Measurements from ENCODE around the gene CAPN2.

CAPN2 gene

DNA sequence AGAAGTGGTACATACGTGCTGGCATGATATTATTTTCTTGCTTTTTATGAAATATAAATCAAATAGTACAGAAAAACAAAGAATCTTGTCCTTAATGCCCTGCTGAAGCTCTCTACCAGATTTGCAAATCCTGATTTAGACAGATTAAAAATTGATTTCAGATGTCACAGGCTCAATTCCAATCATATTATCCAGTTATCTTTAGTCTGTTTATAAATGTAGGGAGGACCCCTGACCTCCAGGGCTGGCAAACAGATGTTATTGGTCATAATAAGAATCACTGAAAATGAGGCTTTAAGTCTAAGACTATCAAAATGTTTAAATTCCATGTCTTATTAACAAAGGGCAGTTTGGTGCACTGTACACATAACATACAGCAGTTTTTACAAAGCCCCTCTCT, 71.3 kb downstream of the CAPN2 start:
- Histone ChIP-seq H3K27ac (replicated peaks; ENCODE audit: low read length) (no peak overlapping the region), H3K4me1 (ENCODE audit: control insufficient read depth in 2 of 2, insufficient read depth in 1 of 2, low read depth in 1 of 2, low read length in 2 of 2) (peaks cover 2 to 8% of the 10 kb centered on the region in 2 donors), H2AFZ (ENCODE audit: low read length) (no peak overlapping the region), H2BK120ac (ENCODE audit: low read depth, low read length) (no peak overlapping the region), H3K18ac (ENCODE audit: low read length) (no peak overlapping the region), H3K23ac (ENCODE audit: low read depth, low read length, poor library complexity) (no peak overlapping the region), H3K27me3 (ENCODE audit: control insufficient read depth in 3 of 3, insufficient read depth in 3 of 3, low read depth in 1 of 3, low read length in 3 of 3) (no peaks in the 10 kb centered on the region), H2BK5ac (ENCODE audit: low read length) (no peak overlapping the region), H2AK5ac (ENCODE audit: low read depth, low read length) (no peak overlapping the region), H3K4me3 (ENCODE audit: low read length in 2 of 2) (no peak overlapping the region), H3K9me3 (replicated peaks in 1 of 2; ENCODE audit: control insufficient read depth in 2 of 2, insufficient read depth in 1 of 2, low read depth in 1 of 2, low read length in 2 of 2) (no peaks in the 10 kb centered on the region), H2BK15ac (ENCODE audit: low read length) (no peak overlapping the region), H3K36me3 (replicated peaks in 1 of 2; ENCODE audit: control insufficient read depth in 2 of 2, insufficient read depth in 2 of 2, low read length in 2 of 2) (peaks cover 18 to 95% of the 10 kb centered on the region in 2 donors), H4K8ac (ENCODE audit: low read depth, low read length) (no peak overlapping the region), H3K4ac (ENCODE audit: low read length) (no peak overlapping the region), H3K9ac (ENCODE audit: low read depth, low read length, poor library complexity) (no peak overlapping the region), H3K14ac (ENCODE audit: low read length) (no peak overlapping the region), H2BK12ac (ENCODE audit: low read length) (no peak overlapping the region), H3K4me2 (ENCODE audit: insufficient read depth, low read length, poor library complexity, severe bottlenecking) (no peak overlapping the region), H3K79me1 (ENCODE audit: low read depth, low read length) (no peaks in the 10 kb centered on the region), H4K91ac (ENCODE audit: low read depth, low read length, poor library complexity) (no peak overlapping the region)
- WGBS, 2 donors (ENCODE audit: extremely low coverage in 2 of 2, insufficient read length in 2 of 2, insufficient replicate concordance in 1 of 2), result no CpG with 5 or more reads among the region's 1 CpG
- DNase-seq (ENCODE audit: low spot score), result no peak

DNA sequence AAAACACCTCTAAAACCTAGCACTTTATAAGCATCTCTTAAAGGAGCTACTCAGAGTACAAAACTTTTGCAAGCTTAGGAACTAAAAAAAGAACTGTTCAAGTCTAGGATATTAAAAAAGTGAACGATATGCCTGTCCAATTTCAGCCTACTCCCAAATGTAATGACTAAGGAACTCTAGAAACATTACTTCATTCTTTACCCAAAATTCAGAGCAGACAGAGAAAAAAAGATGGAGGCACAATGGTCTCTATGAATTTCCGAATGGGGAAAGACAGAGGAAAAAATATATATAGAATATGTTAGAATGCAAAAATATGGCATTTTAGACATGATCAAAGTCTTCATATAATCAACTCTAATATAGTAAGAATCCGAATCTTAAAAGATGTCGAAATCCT, 72.2 kb downstream of the CAPN2 start:
- Histone ChIP-seq H3K18ac (ENCODE audit: low read length) (no peak overlapping the region), H3K4me2 (ENCODE audit: insufficient read depth, low read length, poor library complexity, severe bottlenecking) (no peak overlapping the region), H4K8ac (ENCODE audit: low read depth, low read length) (no peak overlapping the region), H2AFZ (ENCODE audit: low read length) (no peak overlapping the region), H3K9me3 (replicated peaks in 1 of 2; ENCODE audit: control insufficient read depth in 2 of 2, insufficient read depth in 1 of 2, low read depth in 1 of 2, low read length in 2 of 2) (peaks cover 0 to 2% of the 10 kb centered on the region in 2 donors), H3K4me1 (ENCODE audit: control insufficient read depth in 2 of 2, insufficient read depth in 1 of 2, low read depth in 1 of 2, low read length in 2 of 2) (peaks cover 2 to 8% of the 10 kb centered on the region in 2 donors), H3K23ac (ENCODE audit: low read depth, low read length, poor library complexity) (no peak overlapping the region), H3K4me3 (ENCODE audit: low read length in 2 of 2) (no peak overlapping the region), H2BK15ac (ENCODE audit: low read length) (no peak overlapping the region), H3K27me3 (ENCODE audit: control insufficient read depth in 3 of 3, insufficient read depth in 3 of 3, low read depth in 1 of 3, low read length in 3 of 3) (no peaks in the 10 kb centered on the region), H3K36me3 (replicated peaks in 1 of 2; ENCODE audit: control insufficient read depth in 2 of 2, insufficient read depth in 2 of 2, low read length in 2 of 2) (peaks cover 17 to 95% of the 10 kb centered on the region in 2 donors), H2BK120ac (ENCODE audit: low read depth, low read length) (no peak overlapping the region), H2BK12ac (ENCODE audit: low read length) (no peak overlapping the region), H2AK5ac (ENCODE audit: low read depth, low read length) (no peak overlapping the region), H3K14ac (ENCODE audit: low read length) (no peak overlapping the region), H3K9ac (ENCODE audit: low read depth, low read length, poor library complexity) (no peak overlapping the region), H3K4ac (ENCODE audit: low read length) (no peak overlapping the region), H3K27ac (replicated peaks; ENCODE audit: low read length) (no peak overlapping the region), H3K79me1 (ENCODE audit: low read depth, low read length) (peaks cover 2% of the 10 kb centered on the region), H4K91ac (ENCODE audit: low read depth, low read length, poor library complexity) (no peak overlapping the region), H2BK5ac (ENCODE audit: low read length) (no peak overlapping the region)
- no CpG with 5 or more reads among the region's 4 CpGs for WGBS, 2 donors (ENCODE audit: extremely low coverage in 2 of 2, insufficient read length in 2 of 2, insufficient replicate concordance in 1 of 2)
- DNase-seq (ENCODE audit: low spot score), result no peak

DNA sequence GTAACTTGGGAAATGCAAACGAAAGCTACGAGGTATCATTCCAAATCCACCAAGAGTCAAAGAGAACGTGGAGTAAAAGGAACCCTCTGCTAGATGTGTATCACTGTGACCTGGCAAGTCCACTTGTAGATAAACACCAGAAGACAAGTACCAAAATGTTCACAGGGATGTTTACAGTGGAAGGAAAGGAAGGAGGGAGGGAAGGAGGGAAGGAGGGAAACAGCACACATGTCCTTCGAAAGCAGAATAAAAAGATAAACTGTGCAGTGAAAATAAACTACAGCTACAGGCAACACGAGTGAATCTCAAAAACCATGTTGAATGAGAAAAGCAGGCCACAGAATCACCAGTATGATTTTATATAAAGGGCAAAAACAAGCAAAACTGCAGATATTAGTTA, 73.5 kb downstream of the CAPN2 start:
- no peak overlapping the region for H3K23ac ChIP-seq (ENCODE audit: low read depth, low read length, poor library complexity)
- no peak overlapping the region for H2BK5ac ChIP-seq (ENCODE audit: low read length)
- no peak overlapping the region for H3K4ac ChIP-seq (ENCODE audit: low read length)
- no peak overlapping the region for H2AK5ac ChIP-seq (ENCODE audit: low read depth, low read length)
- peaks cover 2% of the 10 kb centered on the region for H3K79me1 ChIP-seq (ENCODE audit: low read depth, low read length)
- H3K14ac ChIP-seq (ENCODE audit: low read length), result no peak overlapping the region
- no peak overlapping the region for H4K8ac ChIP-seq (ENCODE audit: low read depth, low read length)
- H2BK12ac ChIP-seq (ENCODE audit: low read length), result no peak overlapping the region
- H3K4me1 ChIP-seq (ENCODE audit: control insufficient read depth in 2 of 2, insufficient read depth in 1 of 2, low read depth in 1 of 2, low read length in 2 of 2), result peaks cover 2 to 6% of the 10 kb centered on the region in 2 donors
- no peaks in the 10 kb centered on the region for H3K27me3 ChIP-seq (ENCODE audit: control insufficient read depth in 3 of 3, insufficient read depth in 3 of 3, low read depth in 1 of 3, low read length in 3 of 3)
- H2BK15ac ChIP-seq (ENCODE audit: low read length), result no peak overlapping the region
- no peak overlapping the region for H3K18ac ChIP-seq (ENCODE audit: low read length)
- H3K4me2 ChIP-seq (ENCODE audit: insufficient read depth, low read length, poor library complexity, severe bottlenecking), result no peak overlapping the region
- H3K9me3 ChIP-seq (replicated peaks in 1 of 2; ENCODE audit: control insufficient read depth in 2 of 2, insufficient read depth in 1 of 2, low read depth in 1 of 2, low read length in 2 of 2), result peaks cover 0 to 2% of the 10 kb centered on the region in 2 donors
- no peak overlapping the region for H3K27ac ChIP-seq (replicated peaks; ENCODE audit: low read length)
- H3K36me3 ChIP-seq (replicated peaks in 1 of 2; ENCODE audit: control insufficient read depth in 2 of 2, insufficient read depth in 2 of 2, low read length in 2 of 2), result peaks cover 13 to 95% of the 10 kb centered on the region in 2 donors
- no peak for DNase-seq (ENCODE audit: low spot score)
- no CpG with 5 or more reads among the region's 5 CpGs for WGBS, 2 donors (ENCODE audit: extremely low coverage in 2 of 2, insufficient read length in 2 of 2, insufficient replicate concordance in 1 of 2)
- no peak overlapping the region for H3K4me3 ChIP-seq (ENCODE audit: low read length in 2 of 2)
- no peak overlapping the region for H2AFZ ChIP-seq (ENCODE audit: low read length)
- no peak overlapping the region for H3K9ac ChIP-seq (ENCODE audit: low read depth, low read length, poor library complexity)
- H4K91ac ChIP-seq (ENCODE audit: low read depth, low read length, poor library complexity), result no peak overlapping the region
- H2BK120ac ChIP-seq (ENCODE audit: low read depth, low read length), result no peak overlapping the region

DNA sequence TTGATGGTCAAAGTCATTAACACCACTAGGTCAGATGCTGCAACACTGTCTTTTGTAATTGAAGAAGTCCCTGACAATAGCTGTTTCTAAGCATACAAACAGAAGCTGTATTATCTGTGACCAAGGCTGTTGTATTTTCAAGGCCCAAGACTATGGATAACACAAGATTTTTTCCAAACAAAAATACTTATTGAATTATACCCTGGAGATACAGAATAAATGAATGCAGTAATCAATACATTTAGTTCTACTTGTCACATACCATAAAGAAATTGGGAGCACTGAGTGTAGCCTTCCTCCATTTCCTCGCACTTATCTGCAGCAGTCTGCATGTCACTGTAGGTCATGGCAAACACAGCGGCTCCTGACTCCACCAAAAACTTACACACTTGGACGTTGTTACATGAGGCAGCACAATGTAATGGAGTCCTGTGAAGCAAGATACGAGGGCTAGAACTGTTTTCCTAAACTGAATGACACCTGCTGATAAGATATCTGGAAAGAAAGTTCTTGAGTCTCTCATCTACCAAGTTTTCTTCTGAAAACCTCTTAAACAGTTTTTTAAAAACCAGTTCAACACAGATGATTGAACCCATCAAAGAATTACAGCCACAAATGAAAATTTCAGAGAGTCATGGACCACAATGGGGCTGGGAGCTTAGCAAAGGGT, 76.5 kb downstream of the CAPN2 start:
- no peak overlapping the region for H3K27ac ChIP-seq (replicated peaks; ENCODE audit: low read length)
- peaks cover 0 to 2% of the 10 kb centered on the region in 2 donors for H3K9me3 ChIP-seq (replicated peaks in 1 of 2; ENCODE audit: control insufficient read depth in 2 of 2, insufficient read depth in 1 of 2, low read depth in 1 of 2, low read length in 2 of 2)
- no peak overlapping the region for H2AK5ac ChIP-seq (ENCODE audit: low read depth, low read length)
- no peak overlapping the region for H4K8ac ChIP-seq (ENCODE audit: low read depth, low read length)
- H3K14ac ChIP-seq (ENCODE audit: low read length), result no peak overlapping the region
- no peak overlapping the region for H2BK15ac ChIP-seq (ENCODE audit: low read length)
- H3K9ac ChIP-seq (ENCODE audit: low read depth, low read length, poor library complexity), result no peak overlapping the region
- H2BK5ac ChIP-seq (ENCODE audit: low read length), result no peak overlapping the region
- H3K4ac ChIP-seq (ENCODE audit: low read length), result no peak overlapping the region
- no peak for DNase-seq (ENCODE audit: low spot score)
- H2BK120ac ChIP-seq (ENCODE audit: low read depth, low read length), result no peak overlapping the region
- no peak overlapping the region for H3K4me3 ChIP-seq (ENCODE audit: low read length in 2 of 2)
- peaks cover 13 to 97% of the 10 kb centered on the region in 2 donors for H3K36me3 ChIP-seq (replicated peaks in 1 of 2; ENCODE audit: control insufficient read depth in 2 of 2, insufficient read depth in 2 of 2, low read length in 2 of 2)
- H3K23ac ChIP-seq (ENCODE audit: low read depth, low read length, poor library complexity), result no peak overlapping the region
- H2AFZ ChIP-seq (ENCODE audit: low read length), result no peak overlapping the region
- H4K91ac ChIP-seq (ENCODE audit: low read depth, low read length, poor library complexity), result no peak overlapping the region
- H2BK12ac ChIP-seq (ENCODE audit: low read length), result no peak overlapping the region
- no peak overlapping the region for H3K4me2 ChIP-seq (ENCODE audit: insufficient read depth, low read length, poor library complexity, severe bottlenecking)
- peaks cover 2% of the 10 kb centered on the region for H3K79me1 ChIP-seq (ENCODE audit: low read depth, low read length)
- H3K4me1 ChIP-seq (ENCODE audit: control insufficient read depth in 2 of 2, insufficient read depth in 1 of 2, low read depth in 1 of 2, low read length in 2 of 2), result no peaks in the 10 kb centered on the region
- WGBS, 2 donors (ENCODE audit: extremely low coverage in 2 of 2, insufficient read length in 2 of 2, insufficient replicate concordance in 1 of 2), result no CpG with 5 or more reads among the region's 4 CpGs
- H3K18ac ChIP-seq (ENCODE audit: low read length), result no peak overlapping the region
- no peaks in the 10 kb centered on the region for H3K27me3 ChIP-seq (ENCODE audit: control insufficient read depth in 3 of 3, insufficient read depth in 3 of 3, low read depth in 1 of 3, low read length in 3 of 3)

Data from neuronal stem cell (in vitro differentiated cells).